K562 (cell line): ENCODE measurements around the gene TARS3. TPM values are rescaled to one million over a fixed set of nuclear protein-coding genes. Genes with fewer than 3 reads are reported as not detected.

ENCODE experiments used
- ARID4B ChIP-seq: sonication (generic); formaldehyde crosslinking; IDR thresholded peaks from 2 replicates; pipeline ENCODE4 v1.8.0; 2022; ENCODE audit warnings: mild to moderate bottlenecking, missing genetic modification reagents
- BRF1 ChIP-seq: IDR thresholded peaks from 3 replicates; pipeline ENCODE4 v1.6.1; 2011; ENCODE audit warnings: borderline replicate concordance, mild to moderate bottlenecking; ENCODE audit not compliant: insufficient read length; ENCODE audit errors: extremely low read depth
- CBX2 ChIP-seq: fragments of 200-600 bp; sonication (generic); IDR thresholded peaks from one replicate; pipeline ENCODE4 v1.6.1; 2012; ENCODE audit warnings: mild to moderate bottlenecking, low read length, inconsistent platforms; ENCODE audit not compliant: insufficient read depth, poor library complexity, severe bottlenecking
- CEBPG ChIP-seq, 3 experiments: fragments of 200-800 bp in 1 of 3; sonication (Bioruptor generic) in 1 of 3; sonication (generic) in 1 of 3; formaldehyde crosslinking in 1 of 3; IDR thresholded peaks in 2 of 3; conservative IDR thresholded peaks in 1 of 3; 2 replicates each; pipeline versions ENCODE4 v1.6.1 to v1.8.0; 2016 to 2022; ENCODE audit warnings: missing compliant biosample characterization in 2 of 3, missing genetic modification characterization in 2 of 3, mild to moderate bottlenecking in 1 of 3, missing genetic modification reagents in 1 of 3
- E2F1 ChIP-seq: sonication (generic); formaldehyde crosslinking; IDR thresholded peaks from 2 replicates; pipeline ENCODE4 v1.8.1; 2023; ENCODE audit warnings: mild to moderate bottlenecking, missing genetic modification reagents, moderate library complexity
- PKNOX1 ChIP-seq: fragments of 450-650 bp; IDR thresholded peaks from 2 replicates; pipeline ENCODE4 v1.6.1; 2016
- SMC3 ChIP-seq: conservative IDR thresholded peaks from 2 replicates; pipeline ENCODE4 v1.6.1; 2011; ENCODE audit warnings: low read depth, low read length, improper control_type of control experiment; ENCODE audit not compliant: insufficient read depth
- polyA plus RNA-seq, 8 experiments: library from polyadenylated mRNA; depleted of rRNA in 4 of 8; stranded (reverse) in 5 of 8; unstranded in 3 of 8; fragments of >200 nt; fragmentation: Nextera tagmentation in 2 of 8; fragmentation: Illumina TruSeq in 1 of 8; extraction: Ambion mirVana in 2 of 8; extraction: Trizol in 1 of 8; gene quantifications; 2 replicates each; pipeline versions ENCODE4 v1.2.1 to v1.2.3, GENCODE V29; 2011 to 2014; ENCODE audit warnings: inconsistent platforms in 1 of 8, missing spikeins in 1 of 8
- total RNA-seq, 7 experiments: library from RNA; depleted of rRNA in 6 of 7; stranded (reverse); fragments of >200 nt in 6 of 7; fragmentation: Illumina TruSeq in 2 of 7; extraction: Trizol in 2 of 7; gene quantifications; 2 replicates each; pipeline versions ENCODE4 v1.2.1 to v1.2.3, GENCODE V29; 2011 to 2021; ENCODE audit warnings: low replicate concordance in 1 of 7

The TARS3 gene
- total and polyA plus RNA-seq, 9 of the 15 experiments (the other 6 are each of a cell fraction or from before 2014, with no cell fraction given) = 2.1 to 14.7 (median 9.8) TPM

GRCh38 chr15:101702077-101702476 lies 22.2 kb downstream of the TARS3 start (continued):
- no peak for TF ChIP-seq E2F1 (CRISPR knock-in tag)
- TF ChIP-seq BRF1 = no peak
- no peak for TF ChIP-seq CEBPG (CRISPR knock-in tag; IDR thresholded peaks at IDR 0.05)
- TF ChIP-seq CEBPG (tag; conservative IDR thresholded peaks at IDR 0.05 in 1 of 2, IDR thresholded peaks at IDR 0.05 in 1 of 2) = no peak
- no peak for TF ChIP-seq PKNOX1
- no peak for TF ChIP-seq ARID4B (CRISPR knock-in tag)
- no peak for TF ChIP-seq SMC3
- TF ChIP-seq CBX2 = no peak
